GM23248 (cell line): ENCODE data around the gene CDR2L.

Experiments
- EZH2 ChIP-seq: fragments of 200-600 bp; sonication (generic); IDR thresholded peaks from 2 replicates; pipeline ENCODE4 v1.6.1; 2018; ENCODE audit warnings: antibody characterized with exemption, mild to moderate bottlenecking; ENCODE audit not compliant: insufficient read depth, poor library complexity, severe bottlenecking
- EZH2phosphoT487 ChIP-seq: fragments of 200-600 bp; sonication (generic); IDR thresholded peaks from 2 replicates; pipeline ENCODE4 v1.6.1; 2018; ENCODE audit warnings: antibody characterized with exemption, moderate library complexity, mild to moderate bottlenecking, low read depth; ENCODE audit not compliant: insufficient read depth

DNA sequence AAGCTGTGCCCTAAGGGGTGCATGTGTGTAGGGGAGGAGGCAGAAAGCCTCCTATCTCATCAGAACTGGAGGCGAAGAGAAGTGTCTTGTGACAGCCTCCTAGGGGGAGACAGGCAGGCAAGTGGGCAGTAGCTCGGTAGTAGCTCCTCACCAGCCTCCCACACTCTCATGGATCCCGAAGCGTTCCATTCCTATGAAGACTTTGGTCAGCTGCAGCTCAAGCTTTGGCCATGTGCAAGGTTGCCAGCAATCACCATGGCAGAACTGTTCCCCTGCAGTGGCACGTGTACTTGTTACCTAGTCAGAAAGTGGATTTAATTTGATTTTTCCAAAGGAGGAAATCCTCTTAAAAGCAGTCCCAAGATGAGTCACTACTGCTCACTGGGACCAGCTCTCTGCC is 31.7 kb downstream of the CDR2L start:
- TF ChIP-seq EZH2 (no peak), EZH2phosphoT487 (no peak)
